HepG2 (cell line): Measurements from ENCODE around the gene BTBD19. TPM values are rescaled to one million over a fixed set of nuclear protein-coding genes. Genes with fewer than 3 reads are reported as not detected.
A peak's percentile ranks its signal among the peaks of the same experiment; 100 is the strongest.

ENCODE experiments used
- ARID5B ChIP-seq: IDR thresholded peaks from 2 replicates; pipeline ENCODE4 v1.4.0; 2020; ENCODE audit warnings: mild to moderate bottlenecking, missing genetic modification reagents
- CREB1 ChIP-seq, 2 experiments: fragments of 450-650 bp in 1 of 2; IDR thresholded peaks; 2 replicates each; pipeline ENCODE4 v1.6.1; 2016 to 2017; ENCODE audit warnings: control low read depth in 1 of 2, mild to moderate bottlenecking in 1 of 2, missing compliant biosample characterization in 1 of 2, missing genetic modification characterization in 1 of 2
- ELK4 ChIP-seq: sonication (generic); formaldehyde crosslinking; IDR thresholded peaks from 2 replicates; pipeline ENCODE4 v1.9.0; 2021; ENCODE audit warnings: missing genetic modification reagents, borderline replicate concordance
- GABPB1 ChIP-seq: IDR thresholded peaks from 2 replicates; pipeline ENCODE4 v1.6.1; 2016; ENCODE audit warnings: mild to moderate bottlenecking, missing genetic modification reagents, moderate library complexity, missing compliant biosample characterization
- HES4 ChIP-seq: sonication (generic); formaldehyde crosslinking; IDR thresholded peaks from 2 replicates; pipeline ENCODE4 v1.9.0; 2021; ENCODE audit warnings: mild to moderate bottlenecking, missing genetic modification reagents, borderline replicate concordance
- NR2F6 ChIP-seq, 2 experiments: IDR thresholded peaks; 2 replicates each; pipeline ENCODE4 v1.6.1; 2016; ENCODE audit warnings: antibody characterized with exemption in 1 of 2, mild to moderate bottlenecking in 1 of 2
- PPARG ChIP-seq: conservative IDR thresholded peaks from 2 replicates; pipeline ENCODE4 v1.6.1; 2016; ENCODE audit warnings: missing biosample characterization, missing genetic modification reagents
- RFXANK ChIP-seq: IDR thresholded peaks from 2 replicates; pipeline ENCODE4 v1.6.1; 2016
- SOX13 ChIP-seq, 3 experiments: fragments of 450-650 bp in 1 of 3; sonication (generic) in 1 of 3; formaldehyde crosslinking in 1 of 3; IDR thresholded peaks in 2 of 3; conservative IDR thresholded peaks in 1 of 3; 2 replicates each; pipeline versions ENCODE4 v1.5.0 to v1.6.1; 2016 to 2020; ENCODE audit warnings: antibody characterized with exemption in 1 of 3, mild to moderate bottlenecking in 1 of 3, missing compliant biosample characterization in 1 of 3, missing genetic modification reagents in 1 of 3, moderate library complexity in 1 of 3
- SRSF9 ChIP-seq: fragments of 200-400 bp; formaldehyde crosslinking; IDR thresholded peaks from 2 replicates; pipeline ENCODE4 v1.6.1; 2018; ENCODE audit warnings: borderline replicate concordance, mild to moderate bottlenecking, low read depth, low read length; ENCODE audit not compliant: insufficient read depth, poor library complexity, severe bottlenecking
- TFE3 ChIP-seq: IDR thresholded peaks from 2 replicates; pipeline ENCODE4 v1.6.1; 2016
- TOE1 ChIP-seq: sonication (generic); formaldehyde crosslinking; IDR thresholded peaks from 2 replicates; pipeline ENCODE4 v1.4.0; 2020; ENCODE audit warnings: mild to moderate bottlenecking, missing genetic modification reagents
- ZNF441 ChIP-seq: sonication (generic); formaldehyde crosslinking; IDR thresholded peaks from 2 replicates; pipeline ENCODE4 v1.7.0; 2021; ENCODE audit warnings: missing genetic modification reagents, borderline replicate concordance
- ZNF574 ChIP-seq: sonication (generic); formaldehyde crosslinking; IDR thresholded peaks from 2 replicates; pipeline ENCODE4 v1.4.0; 2020; ENCODE audit warnings: missing genetic modification reagents
- ZNF674 ChIP-seq: sonication (generic); formaldehyde crosslinking; IDR thresholded peaks from 2 replicates; pipeline ENCODE4 v1.5.0; 2020; ENCODE audit warnings: low read depth, mild to moderate bottlenecking, missing genetic modification reagents
- ZNF768 ChIP-seq: sonication (generic); formaldehyde crosslinking; IDR thresholded peaks from 2 replicates; pipeline ENCODE4 v1.4.0; 2020; ENCODE audit warnings: missing genetic modification reagents
- ZNF781 ChIP-seq: sonication (generic); formaldehyde crosslinking; IDR thresholded peaks from 2 replicates; pipeline ENCODE4 v1.5.1; 2020; ENCODE audit warnings: borderline replicate concordance, mild to moderate bottlenecking, missing genetic modification reagents; ENCODE audit errors: not compliant biosample characterization
- ZSCAN30 ChIP-seq: sonication (generic); formaldehyde crosslinking; IDR thresholded peaks from 2 replicates; pipeline ENCODE4 v1.5.0; 2020; ENCODE audit warnings: mild to moderate bottlenecking, missing genetic modification reagents
- polyA plus RNA-seq, 8 experiments: library from polyadenylated mRNA; depleted of rRNA in 3 of 8; stranded (reverse) in 7 of 8; unstranded in 1 of 8; fragments of >200 nt; fragmentation: Illumina TruSeq in 4 of 8; extraction: Trizol in 4 of 8; gene quantifications; 2 replicates each; pipeline versions ENCODE4 v1.2.1 to v1.2.3, GENCODE V29; 2011 to 2016; ENCODE audit warnings: low read depth in 4 of 8, missing spikeins in 1 of 8, mixed read lengths in 1 of 8; ENCODE audit not compliant: insufficient read depth in 1 of 8
- total RNA-seq, 5 experiments: library from RNA; depleted of rRNA; stranded (reverse); fragments of >200 nt; fragmentation: Illumina TruSeq; extraction: Trizol; gene quantifications; 2 replicates each; pipeline ENCODE4 v1.2.3, GENCODE V29; 2016; ENCODE audit warnings: low read depth in 1 of 5

BTBD19 gene
- total and polyA plus RNA-seq, 2 of the 13 experiments (the other 11 are each of a cell fraction or from before 2014, with no cell fraction given): 2.7 to 6.7 TPM

GRCh38 chr1:44806704-44807363 is 1.5 kb upstream of the BTBD19 start, which contains the start of gene DYNLT4 (continued):
- TF ChIP-seq HES4 (CRISPR knock-in tag) (no peak), ZNF674 (CRISPR knock-in tag) (no peak), CREB1 (IDR thresholded peaks at IDR 0.05) (no peak), CREB1 (CRISPR knock-in tag; IDR thresholded peaks at IDR 0.05) (no peak), TFE3 (CRISPR knock-in tag) (no peak), ZNF574 (CRISPR knock-in tag) (no peak), ZNF441 (CRISPR knock-in tag) (no peak), ARID5B (CRISPR knock-in tag) (no peak; the same call in 1 of the 2 replicates), TOE1 (no peak), SOX13 (IDR thresholded peaks at IDR 0.05) (peak; percentile 0; the same call in 1 of the 2 replicates), SOX13 (CRISPR knock-in tag; conservative IDR thresholded peaks at IDR 0.05 in 1 of 2, IDR thresholded peaks at IDR 0.05 in 1 of 2) (0 out of 4 replicates have a peak, but pooled peaks of 1 of the 2 experiments have one; percentile 68), ZNF781 (CRISPR knock-in tag) (no peak), RFXANK (CRISPR knock-in tag) (no peak), SRSF9 (no peak), GABPB1 (no peak), ELK4 (no peak), NR2F6 (IDR thresholded peaks at IDR 0.05) (no peak), NR2F6 (CRISPR knock-in tag; IDR thresholded peaks at IDR 0.05) (no peak), PPARG (CRISPR knock-in tag) (peak; percentile 81; the same call in 1 of the 2 replicates), ZNF768 (0 out of 2 replicates have a peak, but pooled peaks have one; percentile 69), ZSCAN30 (CRISPR knock-in tag) (no peak)
